IMR-90 (cell line): ENCODE results near the gene SLC35F3. TPM values are rescaled to one million over a fixed set of nuclear protein-coding genes. Genes with fewer than 3 reads are reported as not detected.

ENCODE experiments used
- ATAC-seq: fragments of 200-7000 bp; cut with Tn5 transposase; 2 replicates; pipeline ENCODE4 v1.9.1; 2020; ENCODE audit warnings: low read depth, mild to moderate bottlenecking, moderate library complexity
- BruUV-seq: library from RNA; stranded (reverse); fragments of 400-500 nt; replicated peaks from 2 replicates; lab custom pipeline; 2021; lab: Mats Ljungman, UMichigan
- CTCF ChIA-PET: fragments of 300-600 bp; formaldehyde crosslinking; extraction: SDS; loops from one replicate; lab custom pipeline; 2021; ENCODE audit warnings: antibody characterized with exemption; lab: Yijun Ruan, JAX
- POLR2A ChIA-PET: fragments of 300-600 bp; sonication (Branson Sonifier 250); formaldehyde crosslinking; loops from one replicate; lab custom pipeline; 2022; ENCODE audit warnings: antibody characterized with exemption; ENCODE audit not compliant: unreplicated experiment; lab: Charles Lee
- DNase-seq: peaks from one replicate; pipeline ENCODE4 v3.0.0; 2013
- H2AFZ ChIP-seq: replicated peaks from 2 replicates; pipeline ENCODE3; 2013; ENCODE audit warnings: low read length, mild to moderate bottlenecking; ENCODE audit not compliant: poor library complexity
- H2AK5ac ChIP-seq: 2 replicates; pipeline ENCODE4 v1.6.1; 2013; ENCODE audit warnings: low read depth, low read length, inconsistent platforms
- H2AK9ac ChIP-seq: replicated peaks from 2 replicates; pipeline ENCODE3; 2013; ENCODE audit warnings: mild to moderate bottlenecking, low read depth, low read length, moderate library complexity; ENCODE audit not compliant: poor library complexity
- H2BK120ac ChIP-seq: 2 replicates; pipeline ENCODE4 v1.6.1; 2013; ENCODE audit warnings: low read depth, low read length, inconsistent platforms
- H2BK15ac ChIP-seq: 3 replicates; pipeline ENCODE4 v1.6.1; 2013; ENCODE audit warnings: low read depth, low read length, inconsistent platforms
- H2BK20ac ChIP-seq: 2 replicates; pipeline ENCODE4 v1.6.1; 2013; ENCODE audit warnings: low read depth, mild to moderate bottlenecking, inconsistent platforms, low read length, moderate library complexity
- H2BK5ac ChIP-seq: 2 replicates; pipeline ENCODE4 v1.6.1; 2013; ENCODE audit warnings: mild to moderate bottlenecking, low read depth, low read length, inconsistent platforms; ENCODE audit not compliant: poor library complexity, severe bottlenecking
- H3K14ac ChIP-seq: replicated peaks from 2 replicates; pipeline ENCODE4 v1.6.1; 2013; ENCODE audit warnings: low read depth, low read length, inconsistent platforms
- H3K18ac ChIP-seq: 2 replicates; pipeline ENCODE4 v1.6.1; 2013; ENCODE audit warnings: low read depth, low read length, control low read depth
- H3K23ac ChIP-seq: 2 replicates; pipeline ENCODE4 v1.6.1; 2013; ENCODE audit warnings: low read depth, low read length, inconsistent platforms
- H3K27ac ChIP-seq: 2 replicates; pipeline ENCODE4 v1.5.1; 2013; ENCODE audit warnings: mild to moderate bottlenecking, control low read depth, low read length; ENCODE audit not compliant: insufficient read depth
- H3K27me3 ChIP-seq: 2 replicates; pipeline ENCODE4 v1.6.1; 2013; ENCODE audit warnings: low read length; ENCODE audit not compliant: control insufficient read depth, insufficient read depth
- H3K36me3 ChIP-seq: 2 replicates; pipeline ENCODE4 v1.6.1; 2013; ENCODE audit warnings: low read length, mixed read lengths; ENCODE audit not compliant: control insufficient read depth, insufficient read depth
- H3K4ac ChIP-seq: 2 replicates; pipeline ENCODE4 v1.6.1; 2013; ENCODE audit warnings: low read depth, low read length, inconsistent platforms
- H3K4me1 ChIP-seq: 2 replicates; pipeline ENCODE4 v1.6.1; 2013; ENCODE audit warnings: low read length, mixed read lengths; ENCODE audit not compliant: control insufficient read depth, insufficient read depth
- H3K4me2 ChIP-seq: 2 replicates; pipeline ENCODE4 v1.6.1; 2013; ENCODE audit warnings: low read depth, mild to moderate bottlenecking, control low read depth, low read length, moderate library complexity
- H3K4me3 ChIP-seq: 2 replicates; pipeline ENCODE4 v1.5.1; 2013; ENCODE audit warnings: low read depth, mild to moderate bottlenecking, control low read depth, low read length, moderate library complexity; ENCODE audit not compliant: insufficient read depth
- H3K56ac ChIP-seq: 2 replicates; pipeline ENCODE4 v1.6.1; 2013; ENCODE audit warnings: low read length, inconsistent platforms; ENCODE audit not compliant: insufficient read depth; ENCODE audit errors: extremely low read depth
- H3K79me1 ChIP-seq, 2 experiments: 2 replicates each; pipeline ENCODE4 v1.6.1; 2013; ENCODE audit warnings: low read length in 2 of 2, inconsistent platforms in 1 of 2, low read depth in 1 of 2
- H3K9ac ChIP-seq: 2 replicates; pipeline ENCODE4 v1.6.1; 2013; ENCODE audit warnings: low read depth, low read length, control low read depth
- H3K9me1 ChIP-seq: 2 replicates; pipeline ENCODE4 v1.6.1; 2013; ENCODE audit warnings: low read length, inconsistent platforms; ENCODE audit not compliant: insufficient read depth
- H3K9me3 ChIP-seq: 2 replicates; pipeline ENCODE4 v1.6.1; 2013; ENCODE audit warnings: low read length; ENCODE audit not compliant: control insufficient read depth, insufficient read depth
- H4K20me1 ChIP-seq: 2 replicates; pipeline ENCODE4 v1.6.1; 2013; ENCODE audit warnings: low read length, inconsistent platforms; ENCODE audit not compliant: insufficient read depth
- H4K5ac ChIP-seq: 2 replicates; pipeline ENCODE4 v1.6.1; 2013; ENCODE audit warnings: mild to moderate bottlenecking, low read depth, low read length, control low read depth
- H4K8ac ChIP-seq, 2 experiments: 2 replicates each; pipeline ENCODE4 v1.6.1; 2013; ENCODE audit warnings: low read depth in 2 of 2, low read length in 2 of 2, control low read depth in 1 of 2, inconsistent platforms in 1 of 2
- H4K91ac ChIP-seq: 2 replicates; pipeline ENCODE4 v1.6.1; 2013; ENCODE audit warnings: low read depth, low read length, inconsistent platforms; ENCODE audit not compliant: insufficient read depth
- BHLHE40 ChIP-seq: fragments of 150-350 bp; IDR thresholded peaks from 2 replicates; pipeline ENCODE4 v1.6.1; 2016; ENCODE audit warnings: mild to moderate bottlenecking, low read depth, low read length
- CEBPB ChIP-seq: IDR thresholded peaks from 2 replicates; pipeline ENCODE4 v1.6.1; 2012; ENCODE audit warnings: low read depth, low read length, improper control_type of control experiment
- dilution Hi-C: fragments of 300-500 bp; cut with HindIII; formaldehyde crosslinking; loops from one replicate; pipeline ENCODE4 v1.14.3; 2018; ENCODE audit warnings: low sequenced_read_pairs; ENCODE audit not compliant: unreplicated experiment
- in situ Hi-C: fragments of 300-500 bp; cut with MboI; formaldehyde crosslinking; loops from 3 replicates; pipeline ENCODE4 v1.14.3; 2019; ENCODE audit warnings: low sequenced_read_pairs, inconsistent platforms, mixed read lengths
- intact Hi-C: fragments of 100-400 bp; cut with micrococcal nuclease; formaldehyde crosslinking; loops from 2 replicates; pipeline ENCODE4 v1.10.0; 2022
- polyA plus RNA-seq, 3 experiments: library from polyadenylated mRNA; depleted of rRNA; stranded (reverse); fragments of >200 nt; gene quantifications; 2 replicates each; pipeline ENCODE4 v1.2.3, GENCODE V29; 2012; ENCODE audit warnings: low replicate concordance in 1 of 3
- total RNA-seq: library from RNA; depleted of rRNA; stranded (reverse); fragments of >200 nt; gene quantifications from 2 replicates; pipeline ENCODE4 v1.2.3, GENCODE V29; 2012
- TF ChIP-seq, protein P1 (sequence below): conservative IDR thresholded peaks from 2 replicates; pipeline ENCODE4 v1.5.1; 2012; ENCODE audit warnings: mild to moderate bottlenecking, low read depth, low read length, improper control_type of control experiment

The SLC35F3 gene
- total and polyA plus RNA-seq, 2 of the 4 experiments (the other 2 are of a cell fraction) = under 0.01 to 0.17 TPM

DNA sequence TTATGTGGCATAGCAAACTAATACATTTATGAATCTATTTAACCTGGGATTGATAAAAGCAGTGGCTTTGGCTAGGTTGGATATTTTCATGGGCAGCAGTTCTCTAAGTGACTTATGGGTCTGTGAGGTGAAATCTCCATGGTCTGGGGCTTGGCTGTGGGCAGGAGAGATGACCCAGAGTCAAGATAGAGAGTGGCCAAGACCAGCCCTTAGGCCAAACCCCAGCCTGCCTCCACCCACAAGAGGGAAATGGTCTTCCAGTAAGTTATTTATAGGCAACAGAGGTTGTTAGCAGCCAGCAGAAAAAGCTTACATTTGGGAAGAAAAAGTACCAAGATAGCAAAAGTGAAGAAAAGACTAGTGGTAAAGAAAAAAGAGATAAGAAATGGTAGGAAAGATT is 61.4 kb downstream of the SLC35F3 start:
- Histone ChIP-seq H3K4me2 (no peak overlapping the region), H2AK9ac (no peak overlapping the region), H3K9me3 (peaks cover 28% of the 10 kb centered on the region), H3K27ac (no peak overlapping the region), H2AK5ac (no peak overlapping the region), H3K4me1 (no peaks in the 10 kb centered on the region), H4K8ac (no peak overlapping the region), H3K4ac (no peak overlapping the region), H3K9ac (no peak overlapping the region), H3K56ac (no peak overlapping the region), H2BK120ac (no peak overlapping the region), H4K91ac (no peak overlapping the region), H3K18ac (no peak overlapping the region), H2BK15ac (no peak overlapping the region), H3K23ac (no peak overlapping the region), H2BK5ac (no peak overlapping the region), H3K79me1 (no peaks in the 10 kb centered on the region), H2AFZ (no peak overlapping the region), H3K36me3 (no peaks in the 10 kb centered on the region), H3K4me3 (no peak overlapping the region), H3K9me1 (no peaks in the 10 kb centered on the region), H4K20me1 (no peaks in the 10 kb centered on the region), H4K5ac (no peak overlapping the region), H3K27me3 (no peaks in the 10 kb centered on the region), H3K14ac (no peak overlapping the region), H2BK20ac (no peak overlapping the region)
- DNase-seq (no peak), ATAC-seq (no peak)
- CTCF ChIA-PET = no interaction called here
- intact Hi-C loops (no loop called here), in situ Hi-C loops (no loop called here), dilution Hi-C loops (no loop called here)
- POLR2A ChIA-PET = no interaction called here
- no TSS peak for BruUV-seq
- TF ChIP-seq, protein P1, sequence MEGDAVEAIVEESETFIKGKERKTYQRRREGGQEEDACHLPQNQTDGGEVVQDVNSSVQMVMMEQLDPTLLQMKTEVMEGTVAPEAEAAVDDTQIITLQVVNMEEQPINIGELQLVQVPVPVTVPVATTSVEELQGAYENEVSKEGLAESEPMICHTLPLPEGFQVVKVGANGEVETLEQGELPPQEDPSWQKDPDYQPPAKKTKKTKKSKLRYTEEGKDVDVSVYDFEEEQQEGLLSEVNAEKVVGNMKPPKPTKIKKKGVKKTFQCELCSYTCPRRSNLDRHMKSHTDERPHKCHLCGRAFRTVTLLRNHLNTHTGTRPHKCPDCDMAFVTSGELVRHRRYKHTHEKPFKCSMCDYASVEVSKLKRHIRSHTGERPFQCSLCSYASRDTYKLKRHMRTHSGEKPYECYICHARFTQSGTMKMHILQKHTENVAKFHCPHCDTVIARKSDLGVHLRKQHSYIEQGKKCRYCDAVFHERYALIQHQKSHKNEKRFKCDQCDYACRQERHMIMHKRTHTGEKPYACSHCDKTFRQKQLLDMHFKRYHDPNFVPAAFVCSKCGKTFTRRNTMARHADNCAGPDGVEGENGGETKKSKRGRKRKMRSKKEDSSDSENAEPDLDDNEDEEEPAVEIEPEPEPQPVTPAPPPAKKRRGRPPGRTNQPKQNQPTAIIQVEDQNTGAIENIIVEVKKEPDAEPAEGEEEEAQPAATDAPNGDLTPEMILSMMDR = no peak
- TF ChIP-seq CEBPB (no peak), BHLHE40 (no peak)
